ENCODE measurements around the gene RSBN1L.
"Not testable (repeated sequence)": the region's sequence is repeated elsewhere in the genome, so short reads cannot be mapped to it uniquely, and the experiment has no call there.

The RSBN1L gene

GRCh38 chr7:77687747-77688144 is 8.5 kb upstream of the RSBN1L start:
- DNase-seq (ENCODE audit: low read depth), result no peak

DNA sequence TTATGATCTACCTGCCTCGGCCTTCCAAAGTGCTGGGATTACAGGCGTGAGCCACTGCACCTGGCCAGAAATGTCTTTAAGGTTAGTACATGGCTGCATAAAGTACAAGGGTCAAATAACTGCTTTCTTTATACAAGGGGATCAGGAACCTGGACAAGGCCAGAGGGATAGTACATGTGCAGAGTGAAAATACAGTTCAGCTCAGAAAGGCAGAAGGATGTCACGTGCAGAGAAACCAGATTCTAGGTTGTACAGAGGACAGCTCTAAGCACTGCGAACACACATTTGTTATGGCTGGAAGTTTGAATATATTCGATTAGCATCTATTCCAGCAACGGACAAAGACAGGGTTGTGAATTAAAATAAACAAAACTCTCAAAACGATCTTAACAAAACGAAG is 6.0 kb upstream of the RSBN1L start:
- DNase-seq (ENCODE audit: low read depth), result no peak

GRCh38 chr7:77691892-77692491 is 4.3 kb upstream of the RSBN1L start:
- DNase-seq (ENCODE audit: low read depth), result no peak

GRCh38 chr7:77693830-77694583 is 2.3 kb upstream of the RSBN1L start:
- DNase-seq (ENCODE audit: low read depth), result no peak

GRCh38 chr7:77696643-77697534 is 630 bp downstream of the RSBN1L start:
- peak; percentile 66 for DNase-seq (ENCODE audit: low read depth)

GRCh38 chr7:77697535-77697831 is 1.2 kb downstream of the RSBN1L start:
- DNase-seq (ENCODE audit: low read depth), result no peak

DNA sequence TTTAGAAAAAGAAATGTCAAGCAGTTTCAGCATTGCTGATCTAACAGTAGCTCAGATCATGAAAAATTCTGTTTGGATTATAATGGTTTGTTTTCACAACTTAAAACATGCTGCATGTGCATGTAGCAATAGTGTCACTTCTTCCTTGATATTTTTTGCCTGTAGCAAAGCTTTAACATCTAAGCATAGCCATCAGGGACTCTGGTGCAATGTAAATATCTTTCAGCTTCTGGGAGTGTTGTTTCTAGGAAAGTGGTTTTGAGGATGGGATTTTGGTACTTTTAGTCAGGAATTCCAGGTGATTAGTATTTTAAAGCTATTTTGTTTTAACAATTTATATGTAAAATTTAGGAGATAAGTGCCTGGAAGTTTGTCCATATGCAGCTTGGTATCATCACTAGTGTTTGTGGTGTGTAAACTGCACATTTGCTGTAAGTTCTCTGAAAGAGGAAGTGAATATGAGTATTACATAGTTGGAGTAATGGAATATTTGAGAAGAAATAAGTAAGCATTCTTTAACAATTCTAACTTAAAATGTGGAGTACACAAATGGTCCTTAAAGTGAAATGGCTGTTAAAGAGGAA is 1.9 kb downstream of the RSBN1L start:
- no peak for DNase-seq (ENCODE audit: low read depth)

DNA sequence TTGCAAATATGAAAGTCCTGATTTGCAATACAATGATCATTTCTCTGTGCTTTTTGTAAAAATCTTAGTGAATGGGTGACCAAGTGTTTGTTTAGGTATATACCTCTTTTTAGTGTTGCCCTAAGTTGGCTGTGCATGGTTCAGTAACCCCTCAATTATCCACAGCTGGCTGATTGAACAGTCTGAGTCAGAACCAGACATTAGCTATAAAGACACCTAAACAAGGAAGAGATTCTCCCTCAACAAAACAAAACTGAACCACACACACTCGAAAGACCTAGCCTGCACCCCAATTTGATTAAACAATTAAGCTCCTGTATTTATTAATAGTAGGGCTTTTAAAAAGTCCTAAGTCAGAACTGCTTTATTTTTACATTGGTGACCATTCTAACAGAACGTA is 2.8 kb downstream of the RSBN1L start:
- peak; percentile 32 for DNase-seq (ENCODE audit: low read depth)

- DNase-seq (ENCODE audit: low read depth), result no peak
These were observed 6.3 kb downstream of the RSBN1L start for GRCh38 chr7:77702513-77702912.

DNA sequence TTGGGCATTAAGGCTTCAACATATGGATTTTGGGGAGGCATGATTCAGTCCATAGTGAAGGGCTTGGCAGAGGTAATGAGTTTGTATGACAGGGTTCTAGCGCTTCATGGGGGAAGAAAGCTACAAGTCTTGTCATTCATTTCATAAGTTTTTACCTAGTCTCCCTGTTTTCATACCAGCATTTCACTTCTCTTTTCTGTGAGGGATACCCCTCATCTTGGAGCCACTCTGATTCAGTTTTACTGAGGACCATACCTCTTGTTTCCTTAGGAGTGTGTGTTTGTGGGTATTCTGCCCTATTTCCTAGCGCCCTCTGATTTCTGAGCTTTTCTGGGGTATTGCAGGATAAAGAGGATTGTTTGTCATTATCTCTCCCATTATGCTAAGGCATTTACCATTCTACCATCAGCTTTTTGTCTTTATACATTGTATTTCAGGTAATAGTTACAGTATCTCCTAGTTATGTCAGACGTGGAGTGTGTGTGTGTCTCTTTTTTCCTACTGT is 6.8 kb downstream of the RSBN1L start:
- no peak for DNase-seq (ENCODE audit: low read depth)

DNA sequence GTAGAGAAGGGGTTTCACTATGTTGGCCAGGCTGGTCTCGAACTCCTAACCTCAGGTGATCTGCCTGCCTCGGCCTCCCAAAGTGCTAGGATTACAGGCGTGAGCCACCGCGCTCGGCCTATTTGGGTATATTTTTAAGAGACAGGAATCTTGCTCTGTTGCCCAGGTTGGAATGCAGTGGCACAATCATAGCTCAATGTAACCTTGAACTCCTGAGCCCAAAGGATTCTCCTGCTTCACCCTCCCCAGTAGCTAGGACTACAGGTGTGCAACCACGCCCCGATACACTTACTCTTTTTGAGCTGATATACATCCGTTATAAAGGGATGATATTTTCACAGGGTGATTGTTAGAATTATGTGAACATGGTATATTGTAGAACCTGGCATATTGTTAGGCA is 7.4 kb downstream of the RSBN1L start:
- not testable (repeated sequence) for DNase-seq (ENCODE audit: low read depth)

GRCh38 chr7:77707504-77707992 is 11.3 kb downstream of the RSBN1L start:
- DNase-seq (ENCODE audit: low read depth), result no peak

- no peak for DNase-seq (ENCODE audit: low read depth)
These were observed 13.8 kb downstream of the RSBN1L start for GRCh38 chr7:77710067-77710466.

DNA sequence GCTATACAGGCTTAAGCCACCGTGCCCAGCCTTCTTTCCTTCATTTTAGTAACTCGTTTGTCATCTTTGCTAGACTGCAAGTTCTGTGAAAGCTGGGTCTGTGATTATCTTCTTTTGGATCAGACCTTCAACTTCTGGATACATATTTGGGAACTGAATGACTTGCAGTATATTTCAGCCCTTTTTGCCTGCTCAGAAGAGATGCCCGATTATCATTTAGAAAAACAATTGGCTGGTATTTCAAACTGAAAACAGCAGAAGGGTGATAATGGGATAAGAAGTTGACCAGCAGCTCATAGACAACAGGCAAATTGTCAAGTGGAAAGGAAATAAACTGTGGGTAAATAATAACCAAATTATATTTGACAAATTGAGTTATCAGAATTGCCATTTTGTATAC is 14.6 kb downstream of the RSBN1L start:
- DNase-seq (ENCODE audit: low read depth), result no peak

GRCh38 chr7:77714195-77714594 is 17.9 kb downstream of the RSBN1L start:
- DNase-seq (ENCODE audit: low read depth), result no peak

DNA sequence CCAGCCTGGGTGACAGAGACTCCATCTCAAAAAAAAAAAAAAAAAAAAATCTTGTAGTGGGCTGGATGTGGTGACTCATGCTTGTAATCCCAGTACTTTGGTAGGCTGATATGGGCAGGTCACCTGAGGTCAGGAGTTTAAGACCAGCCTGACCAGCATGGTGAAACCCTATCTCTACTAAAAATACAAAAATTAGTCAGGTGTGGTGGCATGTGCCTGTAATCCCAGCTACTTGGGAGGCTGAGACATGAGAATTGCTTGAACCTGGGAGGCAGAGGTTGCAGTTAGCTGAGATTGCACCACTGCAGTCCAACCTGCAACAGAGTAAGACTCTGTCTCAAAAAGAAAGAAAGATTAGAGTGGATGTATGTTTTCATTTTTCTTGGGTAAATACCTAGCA is 18.7 kb downstream of the RSBN1L start:
- DNase-seq (ENCODE audit: low read depth), result peak; percentile 53

- DNase-seq (ENCODE audit: low read depth), result no peak
These were observed 20.5 kb downstream of the RSBN1L start for GRCh38 chr7:77716804-77717203.

DNA sequence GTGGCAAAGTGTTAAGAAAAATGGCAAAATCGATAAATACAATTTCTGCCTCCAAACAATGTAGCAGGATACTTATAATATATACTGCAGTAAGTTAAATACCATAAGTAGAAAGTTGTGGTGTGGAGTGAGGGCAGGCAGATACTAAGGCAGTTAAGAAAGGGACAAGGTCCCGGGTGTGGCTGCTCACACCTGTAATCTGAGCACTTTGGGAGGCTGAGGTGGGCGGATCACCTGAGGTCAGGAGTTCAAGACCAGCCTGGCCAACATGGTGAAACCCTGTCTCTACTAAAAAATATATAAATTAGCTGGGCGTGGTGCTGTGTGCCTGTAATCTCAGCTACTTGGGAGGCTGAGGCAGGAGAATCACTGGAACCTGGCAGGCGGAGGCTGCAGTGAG is 21.3 kb downstream of the RSBN1L start:
- not testable (repeated sequence) for DNase-seq (ENCODE audit: low read depth)

GRCh38 chr7:77727527-77727926 is 31.3 kb downstream of the RSBN1L start:
- no peak for DNase-seq (ENCODE audit: low read depth)

GRCh38 chr7:77727936-77728701 is 31.9 kb downstream of the RSBN1L start:
- DNase-seq (ENCODE audit: low read depth), result peak; percentile 60

- peak; percentile 51 for DNase-seq (ENCODE audit: low read depth)
These were observed 33.5 kb downstream of the RSBN1L start for GRCh38 chr7:77729574-77730348.
